ENCODE measurements around the gene ERBIN. TPM values are rescaled to one million over a fixed set of nuclear protein-coding genes. Genes with fewer than 3 reads are reported as not detected.

Gene ERBIN
- total RNA-seq, 1 experiment from 2014 or later, result 27.1 TPM

DNA sequence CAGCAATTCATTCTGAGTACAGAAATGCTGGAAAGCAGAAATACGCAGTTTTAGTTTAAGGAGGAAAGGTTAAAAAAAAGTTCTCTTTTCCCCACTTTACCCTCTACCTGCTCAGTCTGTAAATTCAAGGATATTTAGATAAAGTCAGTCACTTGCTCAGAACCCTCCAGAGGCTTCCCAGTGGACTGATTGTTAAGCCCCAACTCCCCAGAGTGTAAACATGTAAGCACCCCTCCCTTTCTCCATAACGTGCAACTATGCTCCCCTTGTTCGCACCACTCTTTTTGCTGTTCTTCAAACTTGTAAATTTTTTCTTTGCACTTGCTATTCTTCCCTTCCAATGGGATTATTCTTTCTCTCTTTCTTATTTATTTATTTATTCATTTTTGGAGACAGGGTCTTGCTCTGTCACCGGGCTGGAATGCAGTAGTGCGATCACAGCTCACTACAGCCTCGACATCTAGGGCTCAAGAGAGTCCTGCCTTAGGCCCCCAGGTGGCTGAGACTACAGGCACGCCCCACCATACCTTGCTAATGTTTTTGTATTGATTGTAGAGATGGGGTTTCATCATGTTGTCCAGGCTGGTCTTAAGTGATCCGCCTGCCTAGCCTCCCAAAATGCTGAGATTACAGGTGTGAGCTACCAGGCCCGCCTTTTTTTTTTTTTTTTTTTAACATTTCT is 32.5 kb upstream of the ERBIN start (continued):
- TF ChIP-seq, protein P1, sequence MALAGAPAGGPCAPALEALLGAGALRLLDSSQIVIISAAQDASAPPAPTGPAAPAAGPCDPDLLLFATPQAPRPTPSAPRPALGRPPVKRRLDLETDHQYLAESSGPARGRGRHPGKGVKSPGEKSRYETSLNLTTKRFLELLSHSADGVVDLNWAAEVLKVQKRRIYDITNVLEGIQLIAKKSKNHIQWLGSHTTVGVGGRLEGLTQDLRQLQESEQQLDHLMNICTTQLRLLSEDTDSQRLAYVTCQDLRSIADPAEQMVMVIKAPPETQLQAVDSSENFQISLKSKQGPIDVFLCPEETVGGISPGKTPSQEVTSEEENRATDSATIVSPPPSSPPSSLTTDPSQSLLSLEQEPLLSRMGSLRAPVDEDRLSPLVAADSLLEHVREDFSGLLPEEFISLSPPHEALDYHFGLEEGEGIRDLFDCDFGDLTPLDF (CRISPR knock-in tag; IDR thresholded peaks at IDR 0.05), result no peak
- TF ChIP-seq, protein P2, sequence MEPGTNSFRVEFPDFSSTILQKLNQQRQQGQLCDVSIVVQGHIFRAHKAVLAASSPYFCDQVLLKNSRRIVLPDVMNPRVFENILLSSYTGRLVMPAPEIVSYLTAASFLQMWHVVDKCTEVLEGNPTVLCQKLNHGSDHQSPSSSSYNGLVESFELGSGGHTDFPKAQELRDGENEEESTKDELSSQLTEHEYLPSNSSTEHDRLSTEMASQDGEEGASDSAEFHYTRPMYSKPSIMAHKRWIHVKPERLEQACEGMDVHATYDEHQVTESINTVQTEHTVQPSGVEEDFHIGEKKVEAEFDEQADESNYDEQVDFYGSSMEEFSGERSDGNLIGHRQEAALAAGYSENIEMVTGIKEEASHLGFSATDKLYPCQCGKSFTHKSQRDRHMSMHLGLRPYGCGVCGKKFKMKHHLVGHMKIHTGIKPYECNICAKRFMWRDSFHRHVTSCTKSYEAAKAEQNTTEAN (CRISPR knock-in tag; IDR thresholded peaks at IDR 0.05), result no peak
- TF ChIP-seq, protein P3, sequence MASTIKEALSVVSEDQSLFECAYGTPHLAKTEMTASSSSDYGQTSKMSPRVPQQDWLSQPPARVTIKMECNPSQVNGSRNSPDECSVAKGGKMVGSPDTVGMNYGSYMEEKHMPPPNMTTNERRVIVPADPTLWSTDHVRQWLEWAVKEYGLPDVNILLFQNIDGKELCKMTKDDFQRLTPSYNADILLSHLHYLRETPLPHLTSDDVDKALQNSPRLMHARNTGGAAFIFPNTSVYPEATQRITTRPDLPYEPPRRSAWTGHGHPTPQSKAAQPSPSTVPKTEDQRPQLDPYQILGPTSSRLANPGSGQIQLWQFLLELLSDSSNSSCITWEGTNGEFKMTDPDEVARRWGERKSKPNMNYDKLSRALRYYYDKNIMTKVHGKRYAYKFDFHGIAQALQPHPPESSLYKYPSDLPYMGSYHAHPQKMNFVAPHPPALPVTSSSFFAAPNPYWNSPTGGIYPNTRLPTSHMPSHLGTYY (CRISPR knock-in tag; IDR thresholded peaks at IDR 0.05), result no peak
- TF ChIP-seq CBFB (CRISPR knock-in tag; IDR thresholded peaks at IDR 0.05; ENCODE audit: low read depth), result no peak
- no peak for TF ChIP-seq JAZF1 (CRISPR knock-in tag; IDR thresholded peaks at IDR 0.05)
- TF ChIP-seq, protein P4, sequence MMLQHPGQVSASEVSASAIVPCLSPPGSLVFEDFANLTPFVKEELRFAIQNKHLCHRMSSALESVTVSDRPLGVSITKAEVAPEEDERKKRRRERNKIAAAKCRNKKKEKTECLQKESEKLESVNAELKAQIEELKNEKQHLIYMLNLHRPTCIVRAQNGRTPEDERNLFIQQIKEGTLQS (CRISPR knock-in tag; conservative IDR thresholded peaks at IDR 0.05), result no peak
- no peak for TF ChIP-seq GTF2I (CRISPR knock-in tag; conservative IDR thresholded peaks at IDR 0.05)
- no peak for TF ChIP-seq ATF1 (CRISPR knock-in tag; IDR thresholded peaks at IDR 0.05)
- TF ChIP-seq NR1H2 (CRISPR knock-in tag; IDR thresholded peaks at IDR 0.05), result no peak
- TF ChIP-seq FOXK1 (CRISPR knock-in tag; IDR thresholded peaks at IDR 0.05), result no peak

- DNase-seq (ENCODE audit: low spot score), result no peak
- no peak for ATAC-seq
- Mint-ChIP-seq H3K36me3 (no peaks in the 10 kb centered on the region), H3K9me3 (no peaks in the 10 kb centered on the region), H3K27ac (no peak overlapping the region), H3K4me1 (peaks cover 11% of the 10 kb centered on the region), H3K4me3 (no peak overlapping the region), H3K27me3 (ENCODE audit: low read depth) (no peaks in the 10 kb centered on the region)
- ChIA-PET POLR2A (no interaction called here), CTCF (no interaction called here)
- no peak for TF ChIP-seq KAT7 (CRISPR knock-in tag; IDR thresholded peaks at IDR 0.05; ENCODE audit: borderline replicate concordance)
- TF ChIP-seq MXD4 (CRISPR knock-in tag; IDR thresholded peaks at IDR 0.05; ENCODE audit: borderline replicate concordance), result no peak
- TF ChIP-seq IRF1 (CRISPR knock-in tag; IDR thresholded peaks at IDR 0.05), result no peak
- no peak for TF ChIP-seq USF1 (CRISPR knock-in tag; IDR thresholded peaks at IDR 0.05)
Observed at GRCh38 chr5:65895891-65896290, 30.5 kb upstream of the ERBIN start.

GRCh38 chr5:65900746-65901145 is 25.6 kb upstream of the ERBIN start:
- no peak for DNase-seq (ENCODE audit: low spot score)
- Mint-ChIP-seq H3K36me3 (no peaks in the 10 kb centered on the region), H3K27me3 (ENCODE audit: low read depth) (no peaks in the 10 kb centered on the region), H3K27ac (no peak overlapping the region), H3K4me3 (no peak overlapping the region), H3K9me3 (no peaks in the 10 kb centered on the region), H3K4me1 (no peaks in the 10 kb centered on the region)
- no peak for ATAC-seq
- CTCF ChIA-PET, result no interaction called here
- POLR2A ChIA-PET, result no interaction called here
- TF ChIP-seq, protein P5, sequence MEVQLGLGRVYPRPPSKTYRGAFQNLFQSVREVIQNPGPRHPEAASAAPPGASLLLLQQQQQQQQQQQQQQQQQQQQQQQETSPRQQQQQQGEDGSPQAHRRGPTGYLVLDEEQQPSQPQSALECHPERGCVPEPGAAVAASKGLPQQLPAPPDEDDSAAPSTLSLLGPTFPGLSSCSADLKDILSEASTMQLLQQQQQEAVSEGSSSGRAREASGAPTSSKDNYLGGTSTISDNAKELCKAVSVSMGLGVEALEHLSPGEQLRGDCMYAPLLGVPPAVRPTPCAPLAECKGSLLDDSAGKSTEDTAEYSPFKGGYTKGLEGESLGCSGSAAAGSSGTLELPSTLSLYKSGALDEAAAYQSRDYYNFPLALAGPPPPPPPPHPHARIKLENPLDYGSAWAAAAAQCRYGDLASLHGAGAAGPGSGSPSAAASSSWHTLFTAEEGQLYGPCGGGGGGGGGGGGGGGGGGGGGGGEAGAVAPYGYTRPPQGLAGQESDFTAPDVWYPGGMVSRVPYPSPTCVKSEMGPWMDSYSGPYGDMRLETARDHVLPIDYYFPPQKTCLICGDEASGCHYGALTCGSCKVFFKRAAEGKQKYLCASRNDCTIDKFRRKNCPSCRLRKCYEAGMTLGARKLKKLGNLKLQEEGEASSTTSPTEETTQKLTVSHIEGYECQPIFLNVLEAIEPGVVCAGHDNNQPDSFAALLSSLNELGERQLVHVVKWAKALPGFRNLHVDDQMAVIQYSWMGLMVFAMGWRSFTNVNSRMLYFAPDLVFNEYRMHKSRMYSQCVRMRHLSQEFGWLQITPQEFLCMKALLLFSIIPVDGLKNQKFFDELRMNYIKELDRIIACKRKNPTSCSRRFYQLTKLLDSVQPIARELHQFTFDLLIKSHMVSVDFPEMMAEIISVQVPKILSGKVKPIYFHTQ (CRISPR knock-in tag; IDR thresholded peaks at IDR 0.05), result no peak
- TF ChIP-seq, protein P6, sequence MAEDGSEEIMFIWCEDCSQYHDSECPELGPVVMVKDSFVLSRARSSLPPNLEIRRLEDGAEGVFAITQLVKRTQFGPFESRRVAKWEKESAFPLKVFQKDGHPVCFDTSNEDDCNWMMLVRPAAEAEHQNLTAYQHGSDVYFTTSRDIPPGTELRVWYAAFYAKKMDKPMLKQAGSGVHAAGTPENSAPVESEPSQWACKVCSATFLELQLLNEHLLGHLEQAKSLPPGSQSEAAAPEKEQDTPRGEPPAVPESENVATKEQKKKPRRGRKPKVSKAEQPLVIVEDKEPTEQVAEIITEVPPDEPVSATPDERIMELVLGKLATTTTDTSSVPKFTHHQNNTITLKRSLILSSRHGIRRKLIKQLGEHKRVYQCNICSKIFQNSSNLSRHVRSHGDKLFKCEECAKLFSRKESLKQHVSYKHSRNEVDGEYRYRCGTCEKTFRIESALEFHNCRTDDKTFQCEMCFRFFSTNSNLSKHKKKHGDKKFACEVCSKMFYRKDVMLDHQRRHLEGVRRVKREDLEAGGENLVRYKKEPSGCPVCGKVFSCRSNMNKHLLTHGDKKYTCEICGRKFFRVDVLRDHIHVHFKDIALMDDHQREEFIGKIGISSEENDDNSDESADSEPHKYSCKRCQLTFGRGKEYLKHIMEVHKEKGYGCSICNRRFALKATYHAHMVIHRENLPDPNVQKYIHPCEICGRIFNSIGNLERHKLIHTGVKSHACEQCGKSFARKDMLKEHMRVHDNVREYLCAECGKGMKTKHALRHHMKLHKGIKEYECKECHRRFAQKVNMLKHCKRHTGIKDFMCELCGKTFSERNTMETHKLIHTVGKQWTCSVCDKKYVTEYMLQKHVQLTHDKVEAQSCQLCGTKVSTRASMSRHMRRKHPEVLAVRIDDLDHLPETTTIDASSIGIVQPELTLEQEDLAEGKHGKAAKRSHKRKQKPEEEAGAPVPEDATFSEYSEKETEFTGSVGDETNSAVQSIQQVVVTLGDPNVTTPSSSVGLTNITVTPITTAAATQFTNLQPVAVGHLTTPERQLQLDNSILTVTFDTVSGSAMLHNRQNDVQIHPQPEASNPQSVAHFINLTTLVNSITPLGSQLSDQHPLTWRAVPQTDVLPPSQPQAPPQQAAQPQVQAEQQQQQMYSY (CRISPR knock-in tag; IDR thresholded peaks at IDR 0.05), result no peak
- TF ChIP-seq PRRX2 (CRISPR knock-in tag; IDR thresholded peaks at IDR 0.05), result no peak
- TF ChIP-seq USF1 (CRISPR knock-in tag; IDR thresholded peaks at IDR 0.05), result no peak
- no peak for TF ChIP-seq GRHL2 (CRISPR knock-in tag; IDR thresholded peaks at IDR 0.05; ENCODE audit: insufficient replicate concordance, severe bottlenecking)
- TF ChIP-seq, protein P3 (CRISPR knock-in tag; IDR thresholded peaks at IDR 0.05), result no peak

Data from WTC11 (cell line).